ENCODE results near the gene BCL2L11.

Gene BCL2L11

GRCh38 chr2:111171337-111171930 lies 50.7 kb downstream of the BCL2L11 start:
- no peak for DNase-seq

GRCh38 chr2:111172666-111173065 lies 52.0 kb downstream of the BCL2L11 start:
- DNase-seq, result no peak

- DNase-seq, result no peak
These were observed 52.6 kb downstream of the BCL2L11 start for GRCh38 chr2:111173338-111173737.

- DNase-seq, result no peak
These were observed 53.1 kb downstream of the BCL2L11 start for GRCh38 chr2:111173856-111174255.

DNA sequence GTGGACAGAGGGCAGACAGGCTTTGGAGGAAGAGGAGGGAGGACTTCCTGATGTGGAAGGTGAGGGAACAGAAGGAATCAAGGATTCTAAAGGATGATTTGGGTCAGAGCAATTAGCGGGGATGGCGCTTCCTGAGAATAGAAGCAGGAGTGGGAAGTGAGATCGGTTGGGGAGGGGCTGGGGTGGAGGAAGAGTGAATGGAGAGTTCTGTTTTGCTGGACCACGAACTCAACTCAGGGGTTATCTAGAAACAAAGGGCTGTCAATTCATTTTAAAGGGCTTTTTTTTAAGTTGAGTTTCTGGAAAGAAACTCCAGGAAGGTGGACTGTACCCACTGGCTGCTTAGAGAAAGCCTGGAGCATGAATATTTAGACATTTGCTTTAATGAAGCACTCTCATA lies 54.9 kb downstream of the BCL2L11 start:
- DNase-seq, result no peak

DNA sequence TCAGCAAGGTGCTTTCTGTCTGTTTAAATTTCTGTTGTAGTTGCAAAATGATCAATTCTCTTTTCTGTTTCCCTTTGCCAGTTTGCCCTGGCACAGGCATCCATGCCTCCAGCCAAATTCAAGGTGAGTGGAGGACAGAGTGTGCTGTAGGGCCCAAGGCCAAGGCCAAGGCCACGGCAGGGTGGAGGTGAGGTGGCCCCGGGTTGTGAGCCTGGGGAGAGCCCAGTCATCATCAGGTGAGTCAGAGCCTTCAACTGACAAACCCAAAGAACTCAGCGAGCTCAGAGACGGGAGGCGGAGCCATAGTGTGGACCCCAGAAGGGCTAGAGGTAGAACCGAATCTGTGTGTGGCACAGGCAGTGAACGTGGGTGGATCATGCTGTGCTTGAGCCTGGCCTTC lies 55.7 kb downstream of the BCL2L11 start:
- no peak for DNase-seq

DNA sequence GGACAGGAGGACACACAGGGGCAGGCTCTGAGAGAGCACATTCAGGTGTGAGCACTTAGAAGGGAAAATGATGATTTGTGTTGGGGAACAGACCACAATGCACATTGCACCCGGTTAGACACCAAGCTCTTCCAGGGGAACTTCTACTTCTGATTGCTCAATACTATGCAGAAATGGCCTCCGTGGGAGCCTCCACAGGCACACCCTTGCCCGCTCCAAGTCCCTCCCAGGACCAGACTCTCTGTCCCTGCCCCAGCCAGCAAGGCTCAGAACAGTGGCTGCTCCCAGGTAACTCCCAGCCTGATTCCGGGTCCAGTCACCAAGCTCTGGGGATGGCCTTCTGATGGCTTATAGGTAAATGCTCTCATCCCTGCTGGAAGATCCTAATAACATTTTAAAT lies 56.2 kb downstream of the BCL2L11 start:
- DNase-seq, result no peak

DNA sequence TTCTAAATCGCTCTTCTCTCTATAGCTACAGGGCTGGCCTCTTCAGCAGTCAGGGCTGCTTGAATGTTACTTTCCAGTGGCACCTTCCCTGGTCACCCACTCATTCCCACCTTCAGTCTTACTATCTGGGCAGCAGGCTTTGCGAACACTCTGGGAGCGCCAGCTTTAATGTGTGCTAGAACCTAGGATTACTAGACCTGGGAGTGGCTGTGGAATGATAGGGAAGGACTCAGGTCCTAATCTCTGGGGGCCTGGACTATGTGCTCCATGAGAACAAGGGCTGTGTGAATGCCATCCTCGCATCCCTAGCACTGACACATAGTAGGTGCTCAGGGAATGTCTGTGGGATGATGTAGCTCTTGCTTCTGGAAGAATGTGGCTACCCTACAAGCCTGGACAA lies 57.6 kb downstream of the BCL2L11 start:
- DNase-seq, result no peak

DNA sequence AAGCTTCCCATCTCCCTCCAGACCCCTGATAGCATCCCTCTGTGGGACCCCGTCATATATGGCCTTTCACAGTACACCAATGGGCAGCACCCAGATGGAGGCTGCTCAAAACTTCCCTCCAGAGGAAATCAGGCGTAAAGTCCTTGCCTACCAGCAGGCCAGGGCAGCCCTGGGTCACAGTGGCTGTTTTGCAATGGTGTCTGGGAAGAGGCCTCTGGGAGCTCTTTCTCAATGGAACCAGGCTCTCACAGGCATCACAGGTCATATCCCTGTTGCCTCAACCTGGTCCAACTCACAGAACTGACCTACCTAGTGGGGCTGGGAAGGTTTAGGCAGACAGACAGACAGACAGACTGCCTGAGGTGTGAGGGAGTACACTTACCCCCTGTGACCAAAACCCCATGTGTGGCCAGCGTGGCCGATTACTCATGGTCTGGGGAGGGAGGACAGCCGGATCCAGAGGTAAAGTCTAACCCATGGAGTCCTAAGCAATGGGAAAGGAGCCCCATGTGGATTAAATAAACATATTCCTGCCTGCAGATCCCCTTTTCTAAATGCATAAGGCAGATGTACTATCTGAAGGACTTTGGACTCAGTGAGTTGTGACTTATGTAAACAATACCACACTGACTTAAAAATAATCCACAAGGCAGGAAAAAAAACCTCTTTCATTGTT lies 58.2 kb downstream of the BCL2L11 start:
- DNase-seq, result no peak

DNA sequence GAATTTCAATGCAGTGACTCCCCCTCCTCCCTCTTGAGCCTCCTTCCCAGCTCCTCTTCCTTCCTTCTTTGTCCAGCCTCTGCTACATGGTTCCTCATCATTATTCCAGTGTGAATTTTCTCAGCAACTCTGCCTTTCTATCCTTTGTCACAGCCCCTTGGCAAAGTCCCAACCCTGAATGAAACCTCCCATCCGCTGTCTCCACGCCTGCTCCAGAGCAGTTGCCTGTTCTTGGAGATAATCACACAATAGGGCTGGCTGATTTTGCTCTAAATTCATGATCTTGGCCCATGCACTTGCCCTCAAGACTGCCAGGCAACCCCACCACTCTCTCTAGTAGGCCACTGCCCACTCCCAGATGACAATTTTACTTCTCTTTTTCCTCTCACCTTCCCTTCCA lies 61.4 kb downstream of the BCL2L11 start:
- no peak for DNase-seq

- DNase-seq, result no peak
These were observed 62.0 kb downstream of the BCL2L11 start for GRCh38 chr2:111182740-111183139.

DNA sequence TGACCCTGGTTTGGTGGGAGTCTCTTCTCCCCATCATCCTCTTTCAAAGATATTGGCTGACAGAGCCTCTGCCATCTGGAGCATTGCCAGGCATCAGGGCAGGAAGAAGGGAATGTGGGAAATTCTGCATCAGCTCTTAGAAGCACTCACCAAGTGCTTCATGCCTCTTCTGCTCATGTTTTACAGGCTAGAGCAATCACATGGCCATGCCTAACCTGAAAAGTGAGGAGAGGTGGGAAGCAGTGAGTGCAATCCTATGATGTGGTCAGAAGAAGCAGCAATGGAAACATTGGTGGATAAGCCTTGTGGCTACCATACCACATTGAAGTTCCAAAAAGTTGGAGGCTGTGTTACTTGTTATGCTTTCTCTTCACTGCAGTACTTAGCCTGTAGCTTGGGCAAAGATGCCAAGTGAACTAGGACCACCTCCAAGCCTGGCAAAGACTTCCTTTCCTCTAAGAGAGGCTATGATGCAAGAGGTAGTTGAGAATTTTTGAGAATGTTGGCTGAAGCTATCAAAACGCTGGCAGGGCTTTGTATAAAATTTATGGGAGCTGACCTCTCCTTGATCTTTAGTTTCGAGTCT lies 64.1 kb downstream of the BCL2L11 start:
- no peak for DNase-seq

DNA sequence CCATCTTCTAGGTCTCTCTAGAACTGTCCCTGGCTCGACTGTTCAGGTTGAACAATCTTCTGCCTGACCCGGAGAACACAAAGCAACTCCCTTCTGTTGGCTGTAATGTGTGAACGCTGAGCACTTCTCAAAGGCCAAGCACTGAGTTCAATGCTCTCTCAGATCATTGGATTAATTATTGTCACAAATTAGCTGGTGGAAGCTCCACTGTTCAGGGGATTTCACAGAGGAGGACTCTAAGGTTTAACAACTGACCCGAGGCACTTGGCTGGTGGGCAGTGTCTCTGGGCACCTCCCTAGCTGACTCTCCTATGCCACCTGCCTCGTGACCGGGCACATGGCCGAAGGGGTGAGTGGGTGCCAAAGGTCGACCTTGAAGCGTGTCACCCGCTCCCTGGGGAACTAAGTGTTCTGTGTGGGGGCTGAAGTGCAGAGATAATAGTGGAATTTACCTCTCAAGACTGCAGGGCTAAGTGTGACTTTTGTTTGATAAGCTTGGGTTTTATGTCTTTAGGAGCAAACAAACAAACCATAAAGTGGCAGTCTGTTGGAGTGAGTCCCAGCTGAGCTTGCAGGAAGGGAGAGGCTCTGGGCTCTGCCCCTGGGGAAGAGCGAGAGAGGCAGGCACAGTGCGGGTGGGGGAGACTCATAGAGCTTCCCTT lies 64.8 kb downstream of the BCL2L11 start:
- DNase-seq, result no peak

DNA sequence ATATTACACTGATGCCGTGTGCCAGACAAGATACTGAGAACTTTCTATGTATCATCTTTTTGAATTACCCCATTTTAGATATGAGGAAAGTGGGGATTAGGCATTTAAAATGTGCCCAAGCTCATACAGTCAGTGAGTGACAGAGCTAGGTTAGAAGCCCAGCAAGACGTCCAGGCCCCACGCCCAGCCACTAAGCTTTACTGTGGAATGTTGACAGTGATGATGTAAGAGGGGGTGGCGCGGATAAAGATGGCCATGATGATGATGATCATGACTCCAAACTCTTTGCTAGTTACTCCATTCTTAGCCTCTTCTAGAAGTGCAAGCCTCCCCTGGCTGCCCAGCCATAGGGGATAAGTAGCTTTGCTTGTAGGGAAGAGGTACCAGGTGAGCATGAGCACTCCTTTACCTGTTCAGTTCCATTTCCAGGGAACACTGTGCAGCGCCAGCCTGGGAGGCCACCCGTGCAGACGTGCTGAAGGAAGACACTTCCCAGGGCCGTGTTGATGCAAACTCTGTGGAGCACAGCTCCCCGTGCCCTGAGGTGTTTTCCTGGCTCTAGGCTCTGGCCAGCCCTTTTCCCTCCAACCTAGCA lies 65.5 kb downstream of the BCL2L11 start:
- no peak for DNase-seq

DNA sequence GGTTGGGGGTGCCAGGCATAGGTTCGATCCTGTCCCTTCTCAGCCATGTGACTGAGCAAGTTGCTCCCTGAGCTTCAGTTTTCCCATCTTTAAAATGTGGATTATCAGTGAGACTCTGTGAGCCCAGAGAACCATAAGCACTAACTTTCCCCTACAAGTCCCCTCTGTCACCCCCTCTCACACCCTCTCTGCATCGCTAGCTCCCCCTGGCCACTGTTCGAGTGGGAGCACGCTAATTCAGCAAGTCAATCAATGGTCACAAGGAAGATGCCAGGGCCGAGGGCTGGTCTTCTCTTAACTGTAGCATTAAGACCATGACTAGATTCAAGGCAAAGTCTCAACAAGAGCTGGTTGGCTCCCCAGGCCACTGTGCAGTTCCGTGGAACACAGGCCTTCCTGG lies 66.2 kb downstream of the BCL2L11 start:
- no peak for DNase-seq

- no peak for DNase-seq
These were observed 68.0 kb downstream of the BCL2L11 start for GRCh38 chr2:111188681-111189080.

DNA sequence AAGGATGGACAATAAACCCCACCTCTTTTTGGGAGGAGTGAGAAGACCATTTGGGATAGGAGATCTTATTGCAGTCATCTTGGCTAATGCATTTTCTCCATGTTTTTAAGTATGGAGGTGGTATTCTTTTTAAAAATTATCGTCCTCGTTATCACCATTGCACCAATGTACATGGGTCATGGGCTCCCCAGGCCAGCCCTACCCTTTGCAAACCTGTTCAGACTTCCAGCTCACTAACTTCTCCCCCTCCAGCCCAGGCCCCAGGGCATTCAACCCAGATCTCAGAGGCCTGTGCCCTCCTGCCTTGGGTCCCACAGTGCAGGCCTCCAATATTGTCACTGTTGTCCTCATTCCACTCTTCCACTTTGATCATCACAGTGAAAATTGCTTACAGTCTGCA lies 68.4 kb downstream of the BCL2L11 start:
- DNase-seq, result no peak

DNA sequence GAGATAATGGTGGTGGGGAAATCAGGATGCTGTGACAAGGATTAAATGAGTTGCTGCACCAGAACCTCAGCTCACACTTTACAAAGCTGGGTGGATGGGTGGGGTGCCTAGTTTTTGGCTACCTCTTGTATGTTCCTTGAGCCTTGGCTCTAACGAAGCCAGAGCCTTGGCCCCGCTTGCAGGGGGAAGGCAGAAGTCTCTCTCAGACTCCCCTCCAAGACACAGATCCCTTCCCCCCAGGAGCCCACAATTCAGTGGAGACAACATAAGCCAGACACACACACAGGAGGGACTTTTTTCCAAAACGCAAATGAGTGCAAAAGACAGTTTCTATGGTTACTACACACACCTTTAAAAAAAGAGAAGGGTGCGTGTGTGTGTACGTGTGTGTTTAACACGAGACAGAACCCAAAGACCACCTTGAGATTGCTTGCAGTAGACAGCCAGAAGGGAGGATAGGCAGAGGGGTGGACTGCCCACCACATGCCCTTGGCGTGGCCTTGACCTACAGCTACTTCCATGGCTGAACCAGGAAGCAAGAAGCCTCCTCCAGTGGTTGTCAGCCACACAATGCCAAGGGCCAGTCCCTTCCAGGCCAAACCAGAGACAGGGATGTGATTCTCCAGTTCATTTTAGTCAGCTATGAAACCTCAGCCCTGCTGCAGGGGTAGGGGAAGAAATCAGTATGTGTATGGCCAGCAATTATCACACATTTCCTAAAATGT lies 70.3 kb downstream of the BCL2L11 start:
- DNase-seq, result no peak

- DNase-seq, result no peak
These were observed 71.2 kb downstream of the BCL2L11 start for GRCh38 chr2:111191877-111192276.

GRCh38 chr2:111192776-111193368 lies 72.2 kb downstream of the BCL2L11 start:
- DNase-seq, result no peak

DNA sequence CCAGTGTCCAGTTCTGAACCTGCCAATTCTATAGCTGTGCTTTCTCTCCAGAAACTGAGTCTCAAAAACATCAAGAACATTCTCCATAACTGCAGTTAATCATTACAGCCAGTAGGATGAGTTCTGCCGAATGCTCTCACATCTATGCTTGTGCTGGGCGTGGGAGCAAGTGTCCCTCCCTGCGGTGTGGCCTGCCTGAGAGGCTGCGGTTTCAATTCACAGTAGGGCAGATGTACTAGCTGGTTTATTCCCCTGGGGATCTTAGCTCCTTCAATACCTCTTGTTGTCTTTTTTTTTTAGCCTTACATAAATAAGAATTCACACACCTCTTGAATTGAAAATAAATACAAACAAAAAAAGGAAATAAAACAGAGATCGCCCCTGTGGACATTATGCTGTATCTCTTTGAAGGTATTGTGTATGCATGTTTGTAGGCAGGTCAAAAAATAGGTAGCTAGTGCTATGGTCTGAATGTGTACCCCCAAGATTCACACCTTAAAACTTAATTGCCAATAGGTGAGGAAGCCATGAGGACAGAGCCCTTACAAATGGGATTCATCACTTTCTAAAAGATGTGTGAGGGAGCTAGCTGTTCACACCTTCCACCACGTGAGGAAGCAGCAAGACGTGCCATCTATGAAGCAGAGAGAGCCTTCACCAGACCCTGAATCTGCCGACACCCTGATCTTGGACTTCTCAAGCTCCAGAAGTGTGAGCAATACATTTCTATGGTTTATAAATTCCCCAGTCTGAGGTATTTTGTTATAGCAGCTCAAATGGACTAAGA lies 74.3 kb downstream of the BCL2L11 start:
- no peak for DNase-seq

DNA sequence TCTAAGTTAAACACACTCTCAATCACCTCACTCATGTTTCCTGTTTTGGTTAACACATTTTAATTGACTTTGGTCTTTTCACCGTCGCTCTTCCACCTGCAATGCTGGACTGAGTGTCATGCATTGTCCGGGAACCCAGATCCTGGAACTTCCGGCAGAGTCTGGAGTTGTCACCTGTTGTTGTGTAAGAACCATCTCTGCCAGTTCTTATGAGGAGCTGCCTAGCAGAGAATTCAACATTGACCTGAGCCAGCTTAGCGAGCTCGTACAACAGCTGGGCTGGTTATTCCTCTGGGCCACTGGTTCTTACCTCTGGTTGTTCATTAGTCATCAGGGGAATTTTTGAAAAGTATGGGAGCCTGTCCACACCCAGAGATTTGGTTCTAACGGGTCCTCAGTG lies 75.7 kb downstream of the BCL2L11 start:
- DNase-seq, result no peak
